Measurements from ENCODE around the gene LRBA. TPM values are rescaled to one million over a fixed set of nuclear protein-coding genes. Genes with fewer than 3 reads are reported as not detected.

The LRBA gene
- total RNA-seq, 1 donor from 2014 or later: 66.2 TPM

- no peak overlapping the region for H3K4me3 Mint-ChIP-seq
- no peaks in the 10 kb centered on the region for H3K27me3 Mint-ChIP-seq (ENCODE audit: low read depth)
- peaks cover 53% of the 10 kb centered on the region for H3K36me3 Mint-ChIP-seq
- H3K9me3 Mint-ChIP-seq: no peaks in the 10 kb centered on the region
- H3K27ac Mint-ChIP-seq: no peak overlapping the region
- no peak for TF ChIP-seq CTCF (IDR thresholded peaks at IDR 0.05; ENCODE audit: unreplicated experiment)
- DNase-seq (ENCODE audit: low spot score in 2 of 2, unreplicated experiment in 2 of 2): no peak
- peaks cover 2% of the 10 kb centered on the region for H3K4me1 Mint-ChIP-seq
Measured at GRCh38 chr4:150250998-150251651, 764.0 kb downstream of the LRBA start.

- Mint-ChIP-seq H3K27me3 (ENCODE audit: low read depth) (no peaks in the 10 kb centered on the region), H3K4me3 (no peak overlapping the region), H3K9me3 (no peaks in the 10 kb centered on the region), H3K27ac (peak overlapping the region; percentile 78), H3K36me3 (peaks cover 51% of the 10 kb centered on the region), H3K4me1 (peaks cover 2% of the 10 kb centered on the region)
- TF ChIP-seq CTCF (IDR thresholded peaks at IDR 0.05; ENCODE audit: unreplicated experiment): no peak
- DNase-seq (ENCODE audit: low spot score in 2 of 2, unreplicated experiment in 2 of 2): no peak
Measured at GRCh38 chr4:150250293-150250997, 764.6 kb downstream of the LRBA start.

GRCh38 chr4:150248181-150248580 is 766.9 kb downstream of the LRBA start:
- no peaks in the 10 kb centered on the region for H3K27me3 Mint-ChIP-seq (ENCODE audit: low read depth)
- DNase-seq (ENCODE audit: low spot score in 2 of 2, unreplicated experiment in 2 of 2): no peak
- no peak overlapping the region for H3K4me3 Mint-ChIP-seq
- no peak for TF ChIP-seq CTCF (IDR thresholded peaks at IDR 0.05; ENCODE audit: unreplicated experiment)
- H3K36me3 Mint-ChIP-seq: peaks cover 30% of the 10 kb centered on the region
- no peak overlapping the region for H3K27ac Mint-ChIP-seq
- no peaks in the 10 kb centered on the region for H3K9me3 Mint-ChIP-seq
- H3K4me1 Mint-ChIP-seq: peaks cover 16% of the 10 kb centered on the region

GRCh38 chr4:150247184-150247583 is 767.9 kb downstream of the LRBA start:
- H3K4me1 Mint-ChIP-seq: peaks cover 23% of the 10 kb centered on the region
- H3K4me3 Mint-ChIP-seq: no peak overlapping the region
- peaks cover 26% of the 10 kb centered on the region for H3K36me3 Mint-ChIP-seq
- no peak overlapping the region for H3K27ac Mint-ChIP-seq
- no peak for DNase-seq (ENCODE audit: low spot score in 2 of 2, unreplicated experiment in 2 of 2)
- no peaks in the 10 kb centered on the region for H3K27me3 Mint-ChIP-seq (ENCODE audit: low read depth)
- TF ChIP-seq CTCF (IDR thresholded peaks at IDR 0.05; ENCODE audit: unreplicated experiment): no peak
- H3K9me3 Mint-ChIP-seq: no peaks in the 10 kb centered on the region

GRCh38 chr4:150244600-150244999 is 770.5 kb downstream of the LRBA start:
- DNase-seq (ENCODE audit: low spot score in 2 of 2, unreplicated experiment in 2 of 2): no peak
- no peaks in the 10 kb centered on the region for H3K27me3 Mint-ChIP-seq (ENCODE audit: low read depth)
- H3K4me3 Mint-ChIP-seq: no peak overlapping the region
- H3K36me3 Mint-ChIP-seq: peaks cover 32% of the 10 kb centered on the region
- H3K4me1 Mint-ChIP-seq: peaks cover 30% of the 10 kb centered on the region
- H3K27ac Mint-ChIP-seq: peak overlapping the region; percentile 76
- no peaks in the 10 kb centered on the region for H3K9me3 Mint-ChIP-seq
- TF ChIP-seq CTCF (IDR thresholded peaks at IDR 0.05; ENCODE audit: unreplicated experiment): no peak
